ENCODE results near the gene XPO1. TPM values are rescaled to one million over a fixed set of nuclear protein-coding genes. Genes with fewer than 3 reads are reported as not detected.
A peak's percentile ranks its signal among the peaks of the same experiment; 100 is the strongest.
"Not testable (repeated sequence)": the region's sequence is repeated elsewhere in the genome, so short reads cannot be mapped to it uniquely, and the experiment has no call there.

The XPO1 gene
- total and polyA plus RNA-seq, 2 experiments from 2014 or later, result 115 to 485 TPM

- TF ChIP-seq ETS1 (IDR thresholded peaks at IDR 0.05) (no peak), NANOG (IDR thresholded peaks at IDR 0.05; ENCODE audit: borderline replicate concordance) (no peak), CTCF (conservative IDR thresholded peaks at IDR 0.05; ENCODE audit: low read depth in 2 of 2) (no peak)
Observed at GRCh38 chr2:61585383-61585782, 47.2 kb upstream of the XPO1 start (continued).

DNA sequence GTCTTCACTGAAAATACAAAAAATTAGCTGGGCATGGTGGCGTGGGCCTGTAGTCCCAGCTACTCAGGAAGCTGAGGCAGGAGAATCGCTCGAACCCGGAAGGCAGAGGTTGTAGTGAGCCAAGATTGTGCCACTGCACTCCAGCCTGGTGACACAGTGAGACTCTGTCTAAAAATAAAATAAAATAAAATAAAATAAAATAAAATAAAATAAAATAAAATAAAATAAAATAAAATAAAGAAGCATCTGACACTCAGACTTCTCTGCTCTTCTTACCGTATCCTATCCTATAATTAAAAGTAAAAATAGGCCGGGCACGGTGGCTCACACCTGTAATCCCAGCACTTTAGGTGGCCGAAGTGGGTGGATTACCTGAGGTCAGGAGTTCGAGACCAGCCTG, 46.2 kb upstream of the XPO1 start:
- H3K4me3 ChIP-seq; H3K79me2 ChIP-seq (replicated peaks; ENCODE audit: insufficient read depth); H3K36me3 Mint-ChIP-seq (ENCODE audit: low read depth); H3K4me2 ChIP-seq; H3K36me3 ChIP-seq (ENCODE audit: insufficient read depth); H4K20me1 ChIP-seq (replicated peaks; ENCODE audit: insufficient read depth); H3K27ac Mint-ChIP-seq; ATAC-seq; H2AFZ ChIP-seq; H3K9me2 ChIP-seq (ENCODE audit: insufficient read depth); H3K27me3 Mint-ChIP-seq (ENCODE audit: insufficient read depth, low read depth, poor library complexity); H3K4me3 Mint-ChIP-seq; H3F3A ChIP-seq (replicated peaks; ENCODE audit: low read depth); H3K9me3 Mint-ChIP-seq; H3K27me3 ChIP-seq (ENCODE audit: insufficient read depth); H3K27ac ChIP-seq (ENCODE audit: low read depth); DNase-seq (ENCODE audit: low spot score): not testable (repeated sequence)
- peaks cover 11% of the 10 kb centered on the region for H3K4me1 ChIP-seq (ENCODE audit: insufficient read depth)
- peaks cover 18% of the 10 kb centered on the region for H3K4me1 Mint-ChIP-seq

DNA sequence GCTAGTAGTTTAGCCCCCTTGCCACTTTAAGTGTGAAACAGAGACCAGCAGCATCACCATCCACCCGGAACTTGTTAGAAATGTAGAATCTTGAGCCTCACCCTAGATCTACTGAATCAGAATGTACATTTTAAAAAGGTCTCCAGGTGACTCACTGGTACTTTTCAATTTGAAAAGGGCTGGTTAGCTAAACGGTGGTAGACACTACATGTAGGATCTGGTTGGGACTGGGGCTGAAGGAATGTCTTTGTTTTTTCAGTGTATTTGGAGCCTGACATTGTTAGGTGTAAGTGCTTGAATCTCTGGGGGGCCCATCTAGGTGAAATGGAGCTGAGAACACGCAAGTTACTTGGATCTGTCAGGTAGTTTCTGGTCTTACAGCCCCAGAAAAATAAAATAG, 44.0 kb upstream of the XPO1 start:
- H2AFZ ChIP-seq, result no peak overlapping the region
- H3K4me1 ChIP-seq (ENCODE audit: insufficient read depth), result peaks cover 11% of the 10 kb centered on the region
- Mint-ChIP-seq H3K4me1 (peaks cover 18% of the 10 kb centered on the region), H3K4me3 (peak overlapping the region; percentile 38), H3K27ac (peak overlapping the region; percentile 94), H3K27me3 (ENCODE audit: insufficient read depth, low read depth, poor library complexity) (no peaks in the 10 kb centered on the region), H3K36me3 (ENCODE audit: low read depth) (no peaks in the 10 kb centered on the region), H3K9me3 (no peaks in the 10 kb centered on the region)
- H3K9me2 ChIP-seq (ENCODE audit: insufficient read depth), result no peaks in the 10 kb centered on the region
- H3K27ac ChIP-seq (ENCODE audit: low read depth), result peak overlapping the region; percentile 91
- peaks cover 3% of the 10 kb centered on the region; the same call in 1 of the 2 replicates for H3F3A ChIP-seq (replicated peaks; ENCODE audit: low read depth)
- no peaks in the 10 kb centered on the region for H4K20me1 ChIP-seq (replicated peaks; ENCODE audit: insufficient read depth)
- ATAC-seq (peak; percentile 97), DNase-seq (ENCODE audit: low spot score) (peak; percentile 88)
- peak overlapping the region; percentile 34 for H3K4me2 ChIP-seq
- no peaks in the 10 kb centered on the region for H3K27me3 ChIP-seq (ENCODE audit: insufficient read depth)
- H3K36me3 ChIP-seq (ENCODE audit: insufficient read depth), result no peaks in the 10 kb centered on the region
- H3K79me2 ChIP-seq (replicated peaks; ENCODE audit: insufficient read depth), result no peaks in the 10 kb centered on the region
- H3K4me3 ChIP-seq, result 0 out of 2 replicates have a peak overlapping the region, but pooled peaks have one; percentile 8
- peak; percentile 51; the same call in 1 of the 2 replicates for TF ChIP-seq NANOG (IDR thresholded peaks at IDR 0.05; ENCODE audit: borderline replicate concordance)
- TF ChIP-seq, protein P1, sequence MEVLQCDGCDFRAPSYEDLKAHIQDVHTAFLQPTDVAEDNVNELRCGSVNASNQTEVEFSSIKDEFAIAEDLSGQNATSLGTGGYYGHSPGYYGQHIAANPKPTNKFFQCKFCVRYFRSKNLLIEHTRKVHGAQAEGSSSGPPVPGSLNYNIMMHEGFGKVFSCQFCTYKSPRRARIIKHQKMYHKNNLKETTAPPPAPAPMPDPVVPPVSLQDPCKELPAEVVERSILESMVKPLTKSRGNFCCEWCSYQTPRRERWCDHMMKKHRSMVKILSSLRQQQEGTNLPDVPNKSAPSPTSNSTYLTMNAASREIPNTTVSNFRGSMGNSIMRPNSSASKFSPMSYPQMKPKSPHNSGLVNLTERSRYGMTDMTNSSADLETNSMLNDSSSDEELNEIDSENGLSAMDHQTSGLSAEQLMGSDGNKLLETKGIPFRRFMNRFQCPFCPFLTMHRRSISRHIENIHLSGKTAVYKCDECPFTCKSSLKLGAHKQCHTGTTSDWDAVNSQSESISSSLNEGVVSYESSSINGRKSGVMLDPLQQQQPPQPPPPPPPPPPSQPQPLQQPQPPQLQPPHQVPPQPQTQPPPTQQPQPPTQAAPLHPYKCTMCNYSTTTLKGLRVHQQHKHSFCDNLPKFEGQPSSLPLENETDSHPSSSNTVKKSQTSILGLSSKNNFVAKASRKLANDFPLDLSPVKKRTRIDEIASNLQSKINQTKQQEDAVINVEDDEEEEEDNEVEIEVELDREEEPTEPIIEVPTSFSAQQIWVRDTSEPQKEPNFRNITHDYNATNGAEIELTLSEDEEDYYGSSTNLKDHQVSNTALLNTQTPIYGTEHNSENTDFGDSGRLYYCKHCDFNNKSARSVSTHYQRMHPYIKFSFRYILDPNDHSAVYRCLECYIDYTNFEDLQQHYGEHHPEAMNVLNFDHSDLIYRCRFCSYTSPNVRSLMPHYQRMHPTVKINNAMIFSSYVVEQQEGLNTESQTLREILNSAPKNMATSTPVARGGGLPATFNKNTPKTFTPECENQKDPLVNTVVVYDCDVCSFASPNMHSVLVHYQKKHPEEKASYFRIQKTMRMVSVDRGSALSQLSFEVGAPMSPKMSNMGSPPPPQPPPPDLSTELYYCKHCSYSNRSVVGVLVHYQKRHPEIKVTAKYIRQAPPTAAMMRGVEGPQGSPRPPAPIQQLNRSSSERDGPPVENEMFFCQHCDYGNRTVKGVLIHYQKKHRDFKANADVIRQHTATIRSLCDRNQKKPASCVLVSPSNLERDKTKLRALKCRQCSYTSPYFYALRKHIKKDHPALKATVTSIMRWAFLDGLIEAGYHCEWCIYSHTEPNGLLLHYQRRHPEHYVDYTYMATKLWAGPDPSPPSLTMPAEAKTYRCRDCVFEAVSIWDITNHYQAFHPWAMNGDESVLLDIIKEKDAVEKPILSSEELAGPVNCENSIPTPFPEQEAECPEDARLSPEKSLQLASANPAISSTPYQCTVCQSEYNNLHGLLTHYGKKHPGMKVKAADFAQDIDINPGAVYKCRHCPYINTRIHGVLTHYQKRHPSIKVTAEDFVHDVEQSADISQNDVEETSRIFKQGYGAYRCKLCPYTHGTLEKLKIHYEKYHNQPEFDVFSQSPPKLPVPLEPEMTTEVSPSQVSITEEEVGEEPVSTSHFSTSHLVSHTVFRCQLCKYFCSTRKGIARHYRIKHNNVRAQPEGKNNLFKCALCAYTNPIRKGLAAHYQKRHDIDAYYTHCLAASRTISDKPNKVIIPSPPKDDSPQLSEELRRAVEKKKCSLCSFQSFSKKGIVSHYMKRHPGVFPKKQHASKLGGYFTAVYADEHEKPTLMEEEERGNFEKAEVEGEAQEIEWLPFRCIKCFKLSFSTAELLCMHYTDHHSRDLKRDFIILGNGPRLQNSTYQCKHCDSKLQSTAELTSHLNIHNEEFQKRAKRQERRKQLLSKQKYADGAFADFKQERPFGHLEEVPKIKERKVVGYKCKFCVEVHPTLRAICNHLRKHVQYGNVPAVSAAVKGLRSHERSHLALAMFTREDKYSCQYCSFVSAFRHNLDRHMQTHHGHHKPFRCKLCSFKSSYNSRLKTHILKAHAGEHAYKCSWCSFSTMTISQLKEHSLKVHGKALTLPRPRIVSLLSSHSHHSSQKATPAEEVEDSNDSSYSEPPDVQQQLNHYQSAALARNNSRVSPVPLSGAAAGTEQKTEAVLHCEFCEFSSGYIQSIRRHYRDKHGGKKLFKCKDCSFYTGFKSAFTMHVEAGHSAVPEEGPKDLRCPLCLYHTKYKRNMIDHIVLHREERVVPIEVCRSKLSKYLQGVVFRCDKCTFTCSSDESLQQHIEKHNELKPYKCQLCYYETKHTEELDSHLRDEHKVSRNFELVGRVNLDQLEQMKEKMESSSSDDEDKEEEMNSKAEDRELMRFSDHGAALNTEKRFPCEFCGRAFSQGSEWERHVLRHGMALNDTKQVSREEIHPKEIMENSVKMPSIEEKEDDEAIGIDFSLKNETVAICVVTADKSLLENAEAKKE (CRISPR knock-in tag; IDR thresholded peaks at IDR 0.05), result peak; percentile 85
- no peak for TF ChIP-seq EZH2phosphoT487 (IDR thresholded peaks at IDR 0.05; ENCODE audit: unreplicated experiment)
- TF ChIP-seq, protein P2, sequence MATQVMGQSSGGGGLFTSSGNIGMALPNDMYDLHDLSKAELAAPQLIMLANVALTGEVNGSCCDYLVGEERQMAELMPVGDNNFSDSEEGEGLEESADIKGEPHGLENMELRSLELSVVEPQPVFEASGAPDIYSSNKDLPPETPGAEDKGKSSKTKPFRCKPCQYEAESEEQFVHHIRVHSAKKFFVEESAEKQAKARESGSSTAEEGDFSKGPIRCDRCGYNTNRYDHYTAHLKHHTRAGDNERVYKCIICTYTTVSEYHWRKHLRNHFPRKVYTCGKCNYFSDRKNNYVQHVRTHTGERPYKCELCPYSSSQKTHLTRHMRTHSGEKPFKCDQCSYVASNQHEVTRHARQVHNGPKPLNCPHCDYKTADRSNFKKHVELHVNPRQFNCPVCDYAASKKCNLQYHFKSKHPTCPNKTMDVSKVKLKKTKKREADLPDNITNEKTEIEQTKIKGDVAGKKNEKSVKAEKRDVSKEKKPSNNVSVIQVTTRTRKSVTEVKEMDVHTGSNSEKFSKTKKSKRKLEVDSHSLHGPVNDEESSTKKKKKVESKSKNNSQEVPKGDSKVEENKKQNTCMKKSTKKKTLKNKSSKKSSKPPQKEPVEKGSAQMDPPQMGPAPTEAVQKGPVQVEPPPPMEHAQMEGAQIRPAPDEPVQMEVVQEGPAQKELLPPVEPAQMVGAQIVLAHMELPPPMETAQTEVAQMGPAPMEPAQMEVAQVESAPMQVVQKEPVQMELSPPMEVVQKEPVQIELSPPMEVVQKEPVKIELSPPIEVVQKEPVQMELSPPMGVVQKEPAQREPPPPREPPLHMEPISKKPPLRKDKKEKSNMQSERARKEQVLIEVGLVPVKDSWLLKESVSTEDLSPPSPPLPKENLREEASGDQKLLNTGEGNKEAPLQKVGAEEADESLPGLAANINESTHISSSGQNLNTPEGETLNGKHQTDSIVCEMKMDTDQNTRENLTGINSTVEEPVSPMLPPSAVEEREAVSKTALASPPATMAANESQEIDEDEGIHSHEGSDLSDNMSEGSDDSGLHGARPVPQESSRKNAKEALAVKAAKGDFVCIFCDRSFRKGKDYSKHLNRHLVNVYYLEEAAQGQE (IDR thresholded peaks at IDR 0.05; ENCODE audit: unreplicated experiment), result no peak
- no peak for TF ChIP-seq STAT1 (IDR thresholded peaks at IDR 0.05; ENCODE audit: unreplicated experiment)

Measured in GM23338 (cell line).